ENCODE measurements around the gene CRNN.

CRNN gene

DNA sequence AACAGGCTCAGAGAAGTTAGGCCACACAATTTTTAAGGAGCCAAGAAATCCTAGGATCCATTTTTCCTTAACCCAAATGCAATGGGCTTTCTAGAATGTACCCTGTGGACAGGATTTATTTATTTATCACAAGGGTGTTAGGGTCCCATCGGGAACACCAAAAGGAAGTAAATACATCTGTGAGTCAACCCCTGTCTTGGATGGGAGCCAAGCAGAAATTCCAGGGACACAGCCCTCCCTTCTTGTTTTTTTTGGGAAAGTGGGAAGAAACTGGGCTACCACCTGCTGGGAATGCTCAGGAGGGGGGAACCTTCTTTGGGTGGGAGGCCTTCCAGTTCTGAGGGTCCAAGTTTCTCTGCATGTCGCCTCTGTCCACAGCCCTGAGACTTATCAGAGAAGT is 1.3 kb downstream of the CRNN start:
- ChIA-PET CTCF (interaction anchor here (0.7 to 1.4 kb wide), 3 partner anchors 10 to 15 kb away, joined by 3 to 5 read pairs (median 3); no protein-coding TSS in a partner anchor), POLR2A (no interaction called here)
- TF ChIP-seq, protein P1, sequence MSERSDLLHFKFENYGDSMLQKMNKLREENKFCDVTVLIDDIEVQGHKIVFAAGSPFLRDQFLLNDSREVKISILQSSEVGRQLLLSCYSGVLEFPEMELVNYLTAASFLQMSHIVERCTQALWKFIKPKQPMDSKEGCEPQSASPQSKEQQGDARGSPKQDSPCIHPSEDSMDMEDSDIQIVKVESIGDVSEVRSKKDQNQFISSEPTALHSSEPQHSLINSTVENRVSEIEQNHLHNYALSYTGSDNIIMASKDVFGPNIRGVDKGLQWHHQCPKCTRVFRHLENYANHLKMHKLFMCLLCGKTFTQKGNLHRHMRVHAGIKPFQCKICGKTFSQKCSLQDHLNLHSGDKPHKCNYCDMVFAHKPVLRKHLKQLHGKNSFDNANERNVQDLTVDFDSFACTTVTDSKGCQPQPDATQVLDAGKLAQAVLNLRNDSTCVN (tag by site-specific recombination; optimal IDR thresholded peaks at IDR 0.05), result no peak
- TF ChIP-seq ZNF621 (tag by site-specific recombination; IDR thresholded peaks at IDR 0.05) (no peak), ZNF707 (tag by site-specific recombination; IDR thresholded peaks at IDR 0.05) (no peak), ZNF76 (tag by site-specific recombination; IDR thresholded peaks at IDR 0.05; ENCODE audit: borderline replicate concordance, low read depth) (no peak), ZBTB1 (tag by site-specific recombination; IDR thresholded peaks at IDR 0.05) (no peak)
- Histone ChIP-seq H3K4me1 (ENCODE audit: control insufficient read depth, insufficient read depth, low read length) (peaks cover 2% of the 10 kb centered on the region; the same call in 1 of the 2 replicates), H3K36me3 (ENCODE audit: control insufficient read depth in 2 of 2, insufficient read depth in 1 of 2, low read length in 2 of 2) (no peaks in the 10 kb centered on the region), H3K9me3 (ENCODE audit: control insufficient read depth, insufficient read depth, low read depth, low read length) (no peaks in the 10 kb centered on the region), H3K4me3 (ENCODE audit: low read depth, low read length) (no peak overlapping the region), H3K27ac (ENCODE audit: extremely low read depth, low read depth, low read length) (no peak overlapping the region)

DNA sequence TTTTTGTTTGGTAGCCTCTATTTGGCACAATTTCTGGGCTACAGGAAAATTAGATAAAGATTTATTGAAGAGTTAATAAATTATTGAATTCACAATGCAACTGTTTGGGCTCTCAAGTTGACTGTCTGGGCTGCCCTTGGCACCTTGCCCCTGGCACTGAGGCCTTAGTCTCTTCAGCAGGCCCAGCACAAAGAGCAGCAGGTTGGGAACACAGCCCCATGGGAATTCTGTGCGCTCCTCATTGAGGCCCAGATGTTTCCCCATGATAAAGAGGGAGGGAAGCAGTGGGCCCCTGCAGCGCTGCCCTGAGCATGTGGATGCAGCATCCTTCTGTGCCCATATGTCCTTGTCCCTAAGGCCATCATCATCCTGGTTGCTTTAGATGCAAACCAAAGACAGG is 2.9 kb downstream of the CRNN start:
- ChIA-PET POLR2A (no interaction called here), CTCF (interaction anchor here (0.6 to 1.5 kb wide), 4 partner anchors 12 to 29 kb away, joined by 3 to 7 read pairs (median 4); no protein-coding TSS in a partner anchor)
- no peak overlapping the region for H3K27ac ChIP-seq (ENCODE audit: extremely low read depth, low read depth, low read length)
- no peak overlapping the region for H3K4me3 ChIP-seq (ENCODE audit: low read depth, low read length)
- peaks cover 2% of the 10 kb centered on the region; the same call in 1 of the 2 replicates for H3K4me1 ChIP-seq (ENCODE audit: control insufficient read depth, insufficient read depth, low read length)
- TF ChIP-seq GLIS1 (tag by site-specific recombination; IDR thresholded peaks at IDR 0.05) (no peak), ZNF777 (tag by site-specific recombination; IDR thresholded peaks at IDR 0.05; ENCODE audit: borderline replicate concordance) (no peak), ZNF426 (tag by site-specific recombination; IDR thresholded peaks at IDR 0.05) (no peak)
- H3K9me3 ChIP-seq (ENCODE audit: control insufficient read depth, insufficient read depth, low read depth, low read length), result no peaks in the 10 kb centered on the region
- no peaks in the 10 kb centered on the region for H3K36me3 ChIP-seq (ENCODE audit: control insufficient read depth in 2 of 2, insufficient read depth in 1 of 2, low read length in 2 of 2)

DNA sequence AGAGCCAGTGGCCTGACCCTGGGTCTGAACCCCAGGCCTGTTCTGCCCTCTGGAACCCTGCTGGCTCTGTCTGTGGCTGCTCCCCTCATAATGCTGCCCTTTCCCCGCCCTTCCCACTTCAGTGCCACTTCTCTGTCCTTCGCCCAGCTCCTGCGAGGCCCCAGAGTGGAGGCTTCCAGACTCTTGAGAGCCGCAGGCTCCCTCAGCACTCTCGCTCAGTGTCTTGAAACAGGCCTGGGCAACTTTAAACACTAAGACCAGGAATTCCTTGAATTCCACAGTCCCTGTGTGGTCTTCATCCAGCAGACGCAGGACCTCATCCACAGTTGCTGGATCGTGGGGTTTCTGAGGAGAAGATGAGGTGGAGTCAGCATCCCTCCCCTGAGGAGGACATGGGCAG is 3.5 kb downstream of the CRNN start:
- Histone ChIP-seq H3K4me1 (ENCODE audit: control insufficient read depth, insufficient read depth, low read length) (peaks cover 2% of the 10 kb centered on the region; the same call in 1 of the 2 replicates), H3K4me3 (ENCODE audit: low read depth, low read length) (no peak overlapping the region), H3K36me3 (ENCODE audit: control insufficient read depth in 2 of 2, insufficient read depth in 1 of 2, low read length in 2 of 2) (no peaks in the 10 kb centered on the region), H3K9me3 (ENCODE audit: control insufficient read depth, insufficient read depth, low read depth, low read length) (no peaks in the 10 kb centered on the region), H3K27ac (ENCODE audit: extremely low read depth, low read depth, low read length) (no peak overlapping the region)
- no peak for TF ChIP-seq ZFP41 (tag by site-specific recombination; IDR thresholded peaks at IDR 0.05; ENCODE audit: borderline replicate concordance)
- TF ChIP-seq ZNF48 (tag by site-specific recombination; IDR thresholded peaks at IDR 0.05), result no peak
- TF ChIP-seq, protein P2, sequence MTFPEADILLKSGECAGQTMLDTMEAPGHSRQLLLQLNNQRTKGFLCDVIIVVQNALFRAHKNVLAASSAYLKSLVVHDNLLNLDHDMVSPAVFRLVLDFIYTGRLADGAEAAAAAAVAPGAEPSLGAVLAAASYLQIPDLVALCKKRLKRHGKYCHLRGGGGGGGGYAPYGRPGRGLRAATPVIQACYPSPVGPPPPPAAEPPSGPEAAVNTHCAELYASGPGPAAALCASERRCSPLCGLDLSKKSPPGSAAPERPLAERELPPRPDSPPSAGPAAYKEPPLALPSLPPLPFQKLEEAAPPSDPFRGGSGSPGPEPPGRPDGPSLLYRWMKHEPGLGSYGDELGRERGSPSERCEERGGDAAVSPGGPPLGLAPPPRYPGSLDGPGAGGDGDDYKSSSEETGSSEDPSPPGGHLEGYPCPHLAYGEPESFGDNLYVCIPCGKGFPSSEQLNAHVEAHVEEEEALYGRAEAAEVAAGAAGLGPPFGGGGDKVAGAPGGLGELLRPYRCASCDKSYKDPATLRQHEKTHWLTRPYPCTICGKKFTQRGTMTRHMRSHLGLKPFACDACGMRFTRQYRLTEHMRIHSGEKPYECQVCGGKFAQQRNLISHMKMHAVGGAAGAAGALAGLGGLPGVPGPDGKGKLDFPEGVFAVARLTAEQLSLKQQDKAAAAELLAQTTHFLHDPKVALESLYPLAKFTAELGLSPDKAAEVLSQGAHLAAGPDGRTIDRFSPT (tag by site-specific recombination; IDR thresholded peaks at IDR 0.05), result no peak
- no peak for TF ChIP-seq ZNF10 (tag by site-specific recombination; IDR thresholded peaks at IDR 0.05)
- no peak for TF ChIP-seq YY1 (tag by site-specific recombination; IDR thresholded peaks at IDR 0.05)
- CTCF ChIA-PET, result no interaction called here
- POLR2A ChIA-PET, result no interaction called here

DNA sequence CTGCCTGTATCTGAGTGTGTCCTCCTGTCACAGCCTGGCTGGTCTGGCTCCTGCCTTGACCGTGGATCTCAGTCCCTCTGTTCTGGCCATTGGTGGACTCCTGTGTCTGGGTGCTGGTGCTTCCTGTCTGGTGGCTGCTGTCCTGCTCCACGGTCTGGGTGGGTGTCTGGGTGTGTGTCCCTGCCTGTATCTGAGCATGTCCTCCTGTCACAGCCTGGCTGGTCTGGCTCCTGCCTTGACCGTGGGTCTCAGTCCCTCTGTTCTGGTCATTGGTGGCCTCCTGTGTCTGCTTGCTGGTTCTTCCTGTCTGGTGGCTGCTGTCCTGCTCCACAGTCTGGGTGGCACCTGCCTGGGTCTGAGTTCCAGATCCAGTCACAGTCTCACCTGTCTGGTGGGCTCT is 4.0 kb downstream of the CRNN start:
- H3K4me3 ChIP-seq (ENCODE audit: low read depth, low read length), result no peak overlapping the region
- peaks cover 2% of the 10 kb centered on the region; the same call in 1 of the 2 replicates for H3K4me1 ChIP-seq (ENCODE audit: control insufficient read depth, insufficient read depth, low read length)
- no peaks in the 10 kb centered on the region for H3K9me3 ChIP-seq (ENCODE audit: control insufficient read depth, insufficient read depth, low read depth, low read length)
- H3K36me3 ChIP-seq (ENCODE audit: control insufficient read depth in 2 of 2, insufficient read depth in 1 of 2, low read length in 2 of 2), result no peaks in the 10 kb centered on the region
- no peak for TF ChIP-seq ZNF391 (tag by site-specific recombination; IDR thresholded peaks at IDR 0.05; ENCODE audit: borderline replicate concordance, low read depth)
- TF ChIP-seq ZNF394 (tag by site-specific recombination; IDR thresholded peaks at IDR 0.05; ENCODE audit: borderline replicate concordance), result no peak
- H3K27ac ChIP-seq (ENCODE audit: extremely low read depth, low read depth, low read length), result no peak overlapping the region
- CTCF ChIA-PET, result no interaction called here
- POLR2A ChIA-PET, result no interaction called here
